HEK293 (cell line): ENCODE measurements around the gene SIPA1.

Experiments used
- CTCF ChIP-seq: fragments of 450-650 bp; formaldehyde crosslinking; IDR thresholded peaks from 2 replicates; pipeline ENCODE4 v1.5.1; 2016; ENCODE audit warnings: missing biosample characterization, missing genetic modification characterization
- KLF9 ChIP-seq: fragments of 450-650 bp; formaldehyde crosslinking; IDR thresholded peaks from 2 replicates; pipeline ENCODE4 v1.5.1; 2016; ENCODE audit warnings: missing biosample characterization, missing genetic modification characterization, low read depth
- SP2 ChIP-seq: fragments of 450-650 bp; formaldehyde crosslinking; IDR thresholded peaks from 2 replicates; pipeline ENCODE4 v1.5.1; 2016; ENCODE audit warnings: missing biosample characterization, missing genetic modification characterization
- WT1 ChIP-seq: fragments of 450-650 bp; formaldehyde crosslinking; IDR thresholded peaks from 2 replicates; pipeline ENCODE4 v1.5.1; 2016; ENCODE audit warnings: missing biosample characterization, missing genetic modification characterization
- YY1 ChIP-seq: fragments of 450-650 bp; formaldehyde crosslinking; IDR thresholded peaks from 2 replicates; pipeline ENCODE4 v1.5.1; 2018; ENCODE audit warnings: missing biosample characterization, missing genetic modification characterization
- ZBTB17 ChIP-seq: fragments of 450-650 bp; formaldehyde crosslinking; IDR thresholded peaks from 2 replicates; pipeline ENCODE4 v1.5.1; 2016; ENCODE audit warnings: missing biosample characterization, missing genetic modification characterization
- ZNF133 ChIP-seq: fragments of 450-650 bp; formaldehyde crosslinking; IDR thresholded peaks from 2 replicates; pipeline ENCODE4 v1.5.1; 2016; ENCODE audit warnings: missing biosample characterization, missing genetic modification characterization
- ZNF274 ChIP-seq, 2 experiments: fragments of 200-500 bp in 1 of 2; fragments of 450-650 bp in 1 of 2; sonication (Bioruptor generic) in 1 of 2; formaldehyde crosslinking in 1 of 2; IDR thresholded peaks; 2 replicates each; pipeline versions ENCODE4 v1.5.1 to v1.6.1; 2014 to 2016; ENCODE audit warnings: borderline replicate concordance in 1 of 2, inconsistent platforms in 1 of 2, low read length in 1 of 2, missing biosample characterization in 1 of 2, missing genetic modification characterization in 1 of 2
- ZNF416 ChIP-seq: fragments of 450-650 bp; formaldehyde crosslinking; IDR thresholded peaks from 2 replicates; pipeline ENCODE4 v1.5.1; 2016; ENCODE audit warnings: missing biosample characterization, missing genetic modification characterization
- ZNF488 ChIP-seq: fragments of 450-650 bp; formaldehyde crosslinking; IDR thresholded peaks from 2 replicates; pipeline ENCODE4 v1.5.1; 2016; ENCODE audit warnings: missing biosample characterization, missing genetic modification characterization
- ZNF560 ChIP-seq: fragments of 450-650 bp; formaldehyde crosslinking; IDR thresholded peaks from 2 replicates; pipeline ENCODE4 v1.5.1; 2017; ENCODE audit warnings: missing biosample characterization, missing genetic modification characterization, borderline replicate concordance
- ZNF585B ChIP-seq: fragments of 450-650 bp; formaldehyde crosslinking; IDR thresholded peaks from 2 replicates; pipeline ENCODE4 v1.5.1; 2016; ENCODE audit warnings: missing biosample characterization, missing genetic modification characterization
- ZNF701 ChIP-seq: fragments of 450-650 bp; formaldehyde crosslinking; IDR thresholded peaks from 2 replicates; pipeline ENCODE4 v1.5.1; 2016; ENCODE audit warnings: missing biosample characterization, missing genetic modification characterization

- TF ChIP-seq CTCF (tag by site-specific recombination): no peak
- no peak for TF ChIP-seq ZNF488 (tag by site-specific recombination)
- TF ChIP-seq YY1 (tag by site-specific recombination): no peak
- TF ChIP-seq ZNF585B: no peak
- no peak for TF ChIP-seq ZNF274 (IDR thresholded peaks at IDR 0.05; ENCODE audit: low read length)
- TF ChIP-seq ZNF274 (tag by site-specific recombination; IDR thresholded peaks at IDR 0.05; ENCODE audit: borderline replicate concordance): no peak
- TF ChIP-seq ZBTB17 (tag by site-specific recombination): no peak
- no peak for TF ChIP-seq KLF9
- TF ChIP-seq ZNF133 (tag by site-specific recombination): no peak
- no peak for TF ChIP-seq WT1 (tag by site-specific recombination)
- TF ChIP-seq ZNF560: no peak
- no peak for TF ChIP-seq ZNF416
- TF ChIP-seq ZNF701 (tag by site-specific recombination): no peak
- TF ChIP-seq SP2: no peak
Measured at GRCh38 chr11:65700399-65700798, 62.5 kb downstream of the SIPA1 start.
